Prostate gland (tissue), 2 donors: ENCODE measurements around the gene TSC22D4.

Experiments used
- POLR2A ChIP-seq: fragments of 450-650 bp; IDR thresholded peaks from one replicate; pipeline ENCODE4 v1.6.1; 2016; ENCODE audit warnings: antibody characterized with exemption, mild to moderate bottlenecking
- POLR2AphosphoS5 ChIP-seq: sonication (generic); formaldehyde crosslinking; IDR thresholded peaks from one replicate; pipeline ENCODE4 v1.6.1; 2017; ENCODE audit warnings: antibody characterized with exemption
- TF ChIP-seq, protein P1 (sequence below), 4 experiments: fragments of 200-600 bp in 2 of 4; fragments of 450-650 bp in 2 of 4; sonication (generic) in 2 of 4; IDR thresholded peaks; 1 replicate in 3 of 4; 2 replicates in 1 of 4; pipeline ENCODE4 v1.5.1; 2016 to 2019; ENCODE audit warnings: antibody characterized with exemption in 4 of 4, mild to moderate bottlenecking in 2 of 4, moderate library complexity in 2 of 4

DNA sequence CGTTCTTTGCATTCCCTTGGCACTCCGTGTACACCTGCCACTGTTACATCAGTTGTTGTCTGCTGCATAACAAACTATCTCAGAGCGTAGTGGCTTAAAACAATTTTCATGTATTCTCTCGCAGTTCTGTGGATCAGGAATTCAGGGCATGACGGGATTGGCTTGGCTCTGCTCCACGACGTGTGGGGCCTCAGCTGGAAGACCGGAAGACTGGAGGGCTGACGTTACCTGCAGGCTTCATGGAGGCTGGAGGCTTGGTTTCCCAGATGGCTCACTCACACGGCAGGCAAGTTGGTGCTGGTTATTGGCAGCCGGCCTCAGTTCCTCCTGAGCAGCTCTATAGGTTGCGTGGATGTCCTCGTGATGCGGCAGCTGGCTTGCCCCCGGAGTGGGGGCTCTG is 30.2 kb upstream of the TSC22D4 start:
- TF ChIP-seq POLR2A (no peak), POLR2AphosphoS5 (peak; percentile 65)
- TF ChIP-seq, protein P1, sequence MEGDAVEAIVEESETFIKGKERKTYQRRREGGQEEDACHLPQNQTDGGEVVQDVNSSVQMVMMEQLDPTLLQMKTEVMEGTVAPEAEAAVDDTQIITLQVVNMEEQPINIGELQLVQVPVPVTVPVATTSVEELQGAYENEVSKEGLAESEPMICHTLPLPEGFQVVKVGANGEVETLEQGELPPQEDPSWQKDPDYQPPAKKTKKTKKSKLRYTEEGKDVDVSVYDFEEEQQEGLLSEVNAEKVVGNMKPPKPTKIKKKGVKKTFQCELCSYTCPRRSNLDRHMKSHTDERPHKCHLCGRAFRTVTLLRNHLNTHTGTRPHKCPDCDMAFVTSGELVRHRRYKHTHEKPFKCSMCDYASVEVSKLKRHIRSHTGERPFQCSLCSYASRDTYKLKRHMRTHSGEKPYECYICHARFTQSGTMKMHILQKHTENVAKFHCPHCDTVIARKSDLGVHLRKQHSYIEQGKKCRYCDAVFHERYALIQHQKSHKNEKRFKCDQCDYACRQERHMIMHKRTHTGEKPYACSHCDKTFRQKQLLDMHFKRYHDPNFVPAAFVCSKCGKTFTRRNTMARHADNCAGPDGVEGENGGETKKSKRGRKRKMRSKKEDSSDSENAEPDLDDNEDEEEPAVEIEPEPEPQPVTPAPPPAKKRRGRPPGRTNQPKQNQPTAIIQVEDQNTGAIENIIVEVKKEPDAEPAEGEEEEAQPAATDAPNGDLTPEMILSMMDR (IDR thresholded peaks at IDR 0.05), result no peak
